Measurements from ENCODE around the gene TP63.

The TP63 gene

DNA sequence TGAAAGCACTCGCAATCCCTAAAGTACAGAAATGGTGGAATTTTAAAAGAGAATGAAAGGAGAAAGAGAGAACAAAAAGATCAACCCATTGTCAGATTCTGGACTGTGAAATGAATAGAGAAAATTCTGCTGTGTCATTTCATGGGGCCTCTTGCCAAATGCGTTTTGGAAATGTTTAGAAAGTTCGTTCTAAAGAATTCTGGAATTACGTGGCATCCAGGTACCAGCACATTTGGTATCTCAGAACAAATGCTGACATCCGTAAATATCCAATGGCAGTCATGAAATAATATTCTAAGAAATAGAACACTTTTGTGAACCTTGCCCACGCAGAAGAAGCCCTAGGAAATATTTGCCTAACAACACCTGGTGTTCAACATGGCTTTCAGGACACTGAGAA lies 270.3 kb downstream of the TP63 start:
- DNase-seq (ENCODE audit: insufficient read length, low spot score): no peak
- no peak for TF ChIP-seq POLR2A (IDR thresholded peaks at IDR 0.05; ENCODE audit: low read depth, low read length)
- no peak for FAIRE-seq

DNA sequence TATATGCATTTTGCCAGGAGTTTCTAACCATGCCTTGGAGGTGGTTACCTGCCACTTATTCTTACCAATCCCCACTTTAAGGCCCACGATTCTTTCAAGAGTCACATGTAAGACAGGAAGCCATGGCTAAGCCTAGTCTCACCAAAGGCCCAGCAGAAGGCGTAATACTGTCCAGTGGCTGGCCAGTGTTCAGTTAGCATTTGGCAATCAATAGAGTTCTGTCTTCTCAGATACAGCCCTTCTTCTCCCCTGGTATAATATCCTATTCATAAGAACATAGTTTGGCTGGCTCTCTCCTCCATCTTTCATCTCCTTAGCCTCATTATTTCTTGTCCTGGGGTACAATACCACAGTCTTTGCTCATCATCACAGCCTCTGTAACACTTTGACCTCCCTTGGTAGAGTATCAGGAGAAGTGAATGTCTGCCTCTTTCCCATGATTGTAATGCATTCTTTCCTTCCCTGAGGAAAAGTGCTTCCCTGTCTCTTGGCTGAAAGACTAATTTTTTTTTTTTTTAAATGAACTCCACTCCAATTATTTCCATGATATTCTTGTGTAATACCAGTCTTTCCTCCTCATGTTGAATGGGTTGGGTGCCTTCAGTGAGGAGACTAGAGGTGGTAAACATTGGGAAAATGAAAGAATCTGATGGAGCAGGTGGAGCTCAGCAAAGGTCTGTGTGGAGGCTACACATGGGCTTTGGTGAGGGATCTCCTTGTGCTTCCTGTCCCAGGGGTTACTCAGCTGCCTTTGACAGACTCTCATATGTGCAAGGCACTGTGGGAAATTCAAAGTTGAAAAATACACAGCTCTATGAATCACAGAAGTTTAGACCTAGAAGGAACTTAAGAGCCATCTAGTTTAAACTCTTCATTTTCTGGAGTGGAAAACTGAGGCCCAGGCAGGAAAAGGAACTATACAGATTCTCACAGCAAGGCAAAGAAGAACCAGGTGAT lies 271.3 kb downstream of the TP63 start:
- peak; percentile 57 for FAIRE-seq
- no peak for TF ChIP-seq POLR2A (IDR thresholded peaks at IDR 0.05; ENCODE audit: low read depth, low read length)
- DNase-seq (ENCODE audit: insufficient read length, low spot score): no peak

DNA sequence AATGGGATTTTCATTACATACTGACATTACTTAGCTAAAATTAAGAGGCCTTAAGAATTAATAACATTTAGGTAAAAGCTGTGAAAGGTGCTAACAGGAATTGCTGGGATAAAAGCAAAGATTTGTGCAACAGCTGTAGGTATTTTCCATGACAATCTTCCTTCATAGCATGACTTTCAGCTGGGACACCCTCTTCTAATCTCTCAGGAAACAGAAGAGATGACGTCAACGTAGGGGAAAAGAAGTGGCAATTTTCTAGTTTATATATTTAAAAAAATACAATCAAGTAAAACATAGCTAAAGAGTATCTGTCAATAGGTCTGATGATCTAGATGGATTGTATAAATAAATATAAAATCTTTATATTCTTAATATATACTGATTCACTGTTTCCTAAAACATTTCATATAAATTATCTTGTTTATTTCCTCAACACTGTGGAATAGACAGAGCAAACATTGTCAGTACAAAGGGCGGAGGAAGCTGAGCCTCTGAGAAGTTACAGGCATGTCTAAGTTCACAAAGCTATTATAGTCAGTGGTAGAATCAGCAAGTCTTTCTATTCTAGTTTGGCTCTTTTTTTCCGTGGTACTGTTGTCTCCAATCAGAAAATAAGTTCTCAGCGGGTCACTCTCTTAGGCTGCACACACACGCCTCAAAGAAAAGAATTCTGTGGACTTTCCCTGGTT lies 272.5 kb downstream of the TP63 start:
- FAIRE-seq (no peak), DNase-seq (ENCODE audit: insufficient read length, low spot score) (no peak)
- no peak for TF ChIP-seq POLR2A (IDR thresholded peaks at IDR 0.05; ENCODE audit: low read depth, low read length)

DNA sequence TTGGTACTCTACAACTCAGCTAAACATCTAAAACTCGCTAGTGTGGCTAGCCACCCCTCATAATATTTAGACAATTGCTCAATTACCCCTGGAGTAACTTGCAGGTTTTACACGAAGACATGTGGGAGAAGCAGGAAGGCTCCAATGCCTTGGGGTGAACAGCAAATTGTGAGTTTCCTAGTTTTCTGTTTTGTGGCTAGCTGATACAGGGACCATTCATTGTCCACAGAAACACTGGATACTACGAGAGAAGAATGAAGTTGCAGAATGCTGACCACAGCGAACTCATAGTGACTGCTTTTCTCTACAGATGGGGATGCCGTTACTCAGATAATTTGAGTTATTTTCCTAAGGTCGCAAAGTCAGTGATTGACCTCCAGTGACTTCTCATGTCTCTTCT lies 276.6 kb downstream of the TP63 start:
- FAIRE-seq: no peak
- TF ChIP-seq POLR2A (IDR thresholded peaks at IDR 0.05; ENCODE audit: low read depth, low read length): no peak
- DNase-seq (ENCODE audit: insufficient read length, low spot score): no peak

DNA sequence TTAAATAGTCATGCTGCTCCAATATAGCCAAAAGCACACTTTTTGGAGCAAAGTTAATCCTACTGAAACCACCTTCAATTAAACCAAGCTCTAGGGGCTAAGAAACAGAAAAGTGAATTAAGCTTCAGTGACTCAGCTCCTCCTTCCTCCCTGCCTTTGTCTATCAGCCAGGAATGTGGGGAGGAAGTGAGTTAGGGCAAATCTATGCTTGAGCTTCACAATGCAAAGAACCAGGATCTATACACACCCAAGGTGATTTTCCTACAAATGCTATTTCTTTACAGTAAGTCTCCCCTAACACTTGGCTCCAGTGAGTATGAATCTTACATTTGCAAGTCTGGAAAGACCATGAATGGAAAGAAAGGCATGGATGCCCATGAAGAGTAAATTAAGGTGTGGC lies 277.5 kb downstream of the TP63 start:
- DNase-seq (ENCODE audit: insufficient read length, low spot score) (peak; percentile 15), FAIRE-seq (peak; percentile 100)
- no peak for TF ChIP-seq POLR2A (IDR thresholded peaks at IDR 0.05; ENCODE audit: low read depth, low read length)

DNA sequence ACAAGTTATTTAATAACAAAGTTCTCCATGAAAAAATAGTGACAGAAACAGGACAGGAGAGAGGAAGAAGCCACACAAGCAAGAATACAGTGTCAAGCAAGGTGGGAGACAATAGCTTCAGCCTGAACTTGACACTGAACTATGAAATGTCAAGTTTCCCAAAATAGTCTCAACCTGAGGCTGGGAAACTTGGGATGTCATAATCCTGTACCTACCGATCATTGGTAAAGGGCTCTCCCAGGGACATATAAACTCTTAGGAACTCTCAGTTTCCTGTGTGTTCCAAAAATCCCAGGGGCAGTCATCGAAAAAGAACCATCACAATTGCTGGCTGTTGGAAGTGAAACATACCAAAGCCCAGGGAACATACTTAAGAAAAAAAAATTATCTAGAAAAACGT lies 277.9 kb downstream of the TP63 start:
- DNase-seq (ENCODE audit: insufficient read length, low spot score) (no peak), FAIRE-seq (no peak)
- no peak for TF ChIP-seq POLR2A (IDR thresholded peaks at IDR 0.05; ENCODE audit: low read depth, low read length)

DNA sequence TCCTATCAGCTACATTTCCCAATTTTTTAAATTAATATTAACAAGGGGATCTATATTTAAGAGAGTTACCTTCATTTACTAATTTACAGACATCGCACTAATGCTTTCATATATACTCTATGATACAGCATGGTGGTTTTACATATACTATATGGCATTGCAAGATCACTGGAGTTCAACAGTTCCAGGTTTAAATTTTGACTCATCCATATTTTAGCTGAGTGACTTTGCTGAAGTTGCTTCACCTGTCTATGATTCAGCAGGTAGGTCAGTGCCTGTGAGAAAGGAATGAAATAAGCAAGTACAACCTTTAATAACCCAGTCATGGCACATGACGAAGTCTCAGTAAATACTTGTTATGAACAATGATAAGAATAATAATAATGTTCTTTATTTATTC lies 278.4 kb downstream of the TP63 start:
- no peak for TF ChIP-seq POLR2A (IDR thresholded peaks at IDR 0.05; ENCODE audit: low read depth, low read length)
- FAIRE-seq (peak; percentile 75), DNase-seq (ENCODE audit: insufficient read length, low spot score) (no peak)

DNA sequence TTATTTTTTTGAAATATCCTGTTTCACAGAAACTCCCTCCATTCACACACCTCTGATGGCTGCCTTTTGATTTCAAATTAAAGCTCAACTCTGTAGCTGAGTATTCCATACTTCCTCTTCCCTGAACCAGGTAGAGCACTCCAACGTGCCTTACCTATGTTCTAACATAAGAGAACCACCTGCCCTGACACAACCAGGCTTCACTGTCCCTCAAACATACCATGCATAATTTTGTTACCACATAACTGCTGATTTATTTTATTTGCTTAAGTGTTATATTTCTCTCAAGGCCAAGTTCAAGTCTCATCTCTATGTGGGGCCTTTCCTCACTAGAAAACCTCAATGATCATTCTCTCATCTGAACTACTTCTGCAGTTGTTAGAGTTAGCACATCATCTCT lies 279.8 kb downstream of the TP63 start:
- DNase-seq (ENCODE audit: insufficient read length, low spot score): no peak
- FAIRE-seq: peak; percentile 84
- TF ChIP-seq POLR2A (IDR thresholded peaks at IDR 0.05; ENCODE audit: low read depth, low read length): no peak

DNA sequence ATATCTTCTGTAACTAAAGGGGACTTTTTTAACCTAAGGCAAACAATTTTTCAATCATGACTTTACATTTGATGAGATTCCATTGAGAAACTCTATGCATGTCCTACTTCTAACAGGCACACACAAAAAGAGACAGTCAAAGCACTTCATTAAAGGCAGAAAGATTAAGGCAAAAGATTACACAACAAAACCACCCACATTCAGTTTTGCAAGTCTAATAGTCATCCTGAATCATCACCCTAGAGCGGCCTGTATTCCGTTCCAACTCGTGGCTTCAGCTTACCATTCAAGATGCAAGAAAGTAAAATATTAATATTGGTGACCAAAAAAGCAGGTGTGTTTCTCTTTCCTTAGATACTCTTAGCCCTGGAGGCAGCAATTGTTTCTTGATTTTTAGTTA lies 283.6 kb downstream of the TP63 start:
- FAIRE-seq: peak; percentile 100
- peak; percentile 15 for DNase-seq (ENCODE audit: insufficient read length, low spot score)
- TF ChIP-seq POLR2A (IDR thresholded peaks at IDR 0.05; ENCODE audit: low read depth, low read length): no peak

DNA sequence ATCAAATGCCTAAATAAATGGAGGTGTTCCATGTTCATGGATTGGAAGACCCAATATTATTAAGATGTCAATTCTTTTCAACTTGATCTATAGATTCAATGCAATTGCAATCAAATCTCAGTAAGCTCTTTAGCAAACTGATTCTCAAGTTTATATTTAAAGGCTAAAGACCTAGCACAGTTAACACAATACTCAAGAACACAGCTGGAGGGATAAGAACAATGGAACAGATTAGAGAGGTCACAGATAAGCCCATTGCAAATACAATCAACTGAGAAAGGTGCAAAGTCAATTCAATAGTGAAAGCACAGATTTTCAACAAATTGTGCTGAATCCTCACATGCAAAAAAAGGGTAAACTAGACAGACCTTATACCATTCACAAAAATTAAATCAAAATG lies 290.6 kb downstream of the TP63 start:
- no peak for FAIRE-seq

DNA sequence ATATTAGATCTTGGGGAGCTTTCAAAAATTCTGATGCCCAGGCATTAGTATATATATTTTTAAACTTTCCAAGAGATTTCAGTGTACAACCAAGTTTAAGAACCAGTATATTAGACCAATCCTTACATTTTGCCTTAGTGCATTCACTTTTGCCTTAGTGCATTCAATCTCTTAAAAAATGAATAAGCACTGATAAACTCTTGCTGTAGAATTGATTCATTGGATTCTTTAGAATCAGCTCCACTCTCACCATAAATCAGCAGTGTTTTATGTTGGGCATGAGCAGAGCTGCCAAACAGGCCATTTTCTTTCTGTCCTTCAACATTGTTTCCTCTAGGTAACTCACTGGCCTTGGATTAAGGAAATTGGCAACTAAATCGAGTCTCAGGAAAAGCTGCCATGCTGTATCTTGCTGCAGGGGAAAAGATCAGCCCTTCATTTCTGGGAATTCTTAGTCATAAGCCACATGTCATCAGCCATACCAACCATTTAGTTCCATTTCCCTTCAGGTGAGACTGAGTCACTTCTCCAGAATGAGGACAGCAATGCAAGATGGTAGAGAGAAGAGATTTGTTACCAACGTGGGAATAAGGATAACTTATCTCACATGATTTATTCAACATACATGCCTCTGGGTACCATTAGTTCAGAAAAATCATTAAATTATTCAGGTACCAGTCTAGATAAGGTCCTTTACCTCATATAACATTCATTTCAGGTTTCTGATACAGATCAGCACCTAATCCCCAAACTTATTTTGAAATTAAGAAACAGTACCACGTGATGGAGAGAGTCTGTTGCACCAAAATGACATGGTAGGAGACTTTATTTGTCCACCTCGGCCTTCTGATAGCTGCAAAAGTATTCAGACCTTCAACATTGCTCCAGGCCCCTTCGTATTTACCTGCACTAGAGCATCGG lies 297.0 kb downstream of the TP63 start:
- DNase-seq (ENCODE audit: insufficient read length, low spot score): no peak
- TF ChIP-seq POLR2A (IDR thresholded peaks at IDR 0.05; ENCODE audit: low read depth, low read length): no peak
- FAIRE-seq: peak; percentile 97

More for the DNA sequence above, 290.6 kb downstream of the TP63 start:
- TF ChIP-seq POLR2A (IDR thresholded peaks at IDR 0.05; ENCODE audit: low read depth, low read length): no peak
- no peak for DNase-seq (ENCODE audit: insufficient read length, low spot score)

DNA sequence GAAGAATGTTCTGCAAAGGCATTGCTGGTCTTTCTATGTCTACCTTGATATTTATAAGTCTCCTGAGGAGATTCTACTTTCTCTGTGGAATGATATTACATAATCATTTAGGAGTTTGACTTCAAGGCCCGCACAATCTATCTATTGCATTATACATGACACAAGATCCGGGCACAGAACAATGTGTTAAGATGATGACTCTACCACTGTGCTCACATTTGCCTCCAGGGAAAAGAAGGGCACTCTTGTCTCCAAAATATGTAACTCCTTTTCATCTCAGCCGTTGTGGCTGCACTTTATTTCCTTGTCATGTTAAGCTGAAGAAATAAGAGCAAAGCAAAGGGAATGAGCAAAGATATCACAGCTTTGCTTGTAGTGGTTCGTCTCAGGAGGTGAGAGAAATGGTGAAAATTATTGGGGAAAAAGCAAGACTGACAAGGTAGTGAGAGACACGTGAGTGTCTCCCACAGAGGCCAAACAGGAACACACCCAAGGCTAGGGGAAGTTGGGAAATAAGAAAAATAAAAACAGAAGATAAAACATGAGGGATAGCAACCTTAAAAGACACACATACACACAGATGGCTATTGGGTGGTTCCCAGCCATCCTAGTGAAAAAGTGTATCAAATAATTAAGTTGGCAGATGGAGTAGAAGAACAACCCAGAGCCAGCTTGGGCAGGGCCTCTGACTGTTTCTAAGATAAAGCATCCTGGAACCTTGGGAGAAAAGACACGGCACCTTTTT lies 305.2 kb downstream of the TP63 start:
- FAIRE-seq (peak; percentile 83), DNase-seq (ENCODE audit: insufficient read length, low spot score) (no peak)
- TF ChIP-seq POLR2A (IDR thresholded peaks at IDR 0.05; ENCODE audit: low read depth, low read length): no peak

All from H54 (cell line).